HFFc6 (cell line): ENCODE measurements around the gene GORASP1. TPM values are rescaled to one million over a fixed set of nuclear protein-coding genes. Genes with fewer than 3 reads are reported as not detected.
A peak's percentile ranks its signal among the peaks of the same experiment; 100 is the strongest.
"Not testable (repeated sequence)": the region's sequence is repeated elsewhere in the genome, so short reads cannot be mapped to it uniquely, and the experiment has no call there.

ENCODE experiments used
- DNase-seq: peaks from one replicate; pipeline ENCODE4 v3.0.0-alpha.2; 2018
- H3K27ac Mint-ChIP-seq: 2 replicates; pipeline ENCODE4 v1.8.0; 2020; ENCODE audit warnings: mild to moderate bottlenecking, mixed read lengths
- H3K27me3 Mint-ChIP-seq: 2 replicates; pipeline ENCODE4 v1.8.0; 2021; ENCODE audit warnings: mild to moderate bottlenecking, moderate library complexity, mixed read lengths; ENCODE audit not compliant: insufficient read depth
- H3K36me3 Mint-ChIP-seq: 2 replicates; pipeline ENCODE4 v1.8.0; 2021; ENCODE audit warnings: low read depth, mixed read lengths
- H3K4me1 Mint-ChIP-seq: 2 replicates; pipeline ENCODE4 v1.8.0; 2020; ENCODE audit warnings: low read depth, mixed read lengths
- H3K4me3 Mint-ChIP-seq: 2 replicates; pipeline ENCODE4 v1.8.0; 2020; ENCODE audit warnings: mild to moderate bottlenecking, moderate library complexity, mixed read lengths
- H3K9me3 Mint-ChIP-seq: 2 replicates; pipeline ENCODE4 v1.8.0; 2020; ENCODE audit warnings: mild to moderate bottlenecking, mixed read lengths
- CTCF ChIP-seq: fragments of 200-600 bp; sonication (generic); IDR thresholded peaks from 2 replicates; pipeline ENCODE4 v1.5.0; 2021; ENCODE audit warnings: antibody characterized with exemption, mild to moderate bottlenecking
- total RNA-seq, 6 experiments: library from RNA; stranded (reverse); fragmentation: NEBNext Ultra II Directional; extraction: Animal tissue kit (Norgen Biotek cat#: 25700); gene quantifications; 2 replicates in 1 of 6; 3 replicates in 5 of 6; pipeline ENCODE4 v1.2.3, GENCODE V29; 2021

Gene GORASP1
- total RNA-seq, 6 experiments from 2014 or later: 42.7 to 52.1 (median 47.0) TPM

- no peaks in the 10 kb centered on the region for H3K9me3 Mint-ChIP-seq
- H3K27ac Mint-ChIP-seq: peak overlapping the region; percentile 12; the same call in 1 of the 2 replicates
- H3K4me3 Mint-ChIP-seq: no peak overlapping the region
- no peak for TF ChIP-seq CTCF
- peaks cover under 1% of the 10 kb centered on the region; the same call in 1 of the 2 replicates for H3K36me3 Mint-ChIP-seq
- no peak for DNase-seq
- H3K27me3 Mint-ChIP-seq: no peaks in the 10 kb centered on the region; the same call in 1 of the 2 replicates
- peaks cover 46% of the 10 kb centered on the region for H3K4me1 Mint-ChIP-seq
These were observed 45.2 kb downstream of the GORASP1 start for GRCh38 chr3:39062180-39062579.

GRCh38 chr3:39061228-39061627, 46.2 kb downstream of the GORASP1 start:
- not testable (repeated sequence) for DNase-seq, H3K36me3 Mint-ChIP-seq, H3K27me3 Mint-ChIP-seq, H3K4me3 Mint-ChIP-seq, H3K27ac Mint-ChIP-seq, H3K9me3 Mint-ChIP-seq
- peaks cover 55% of the 10 kb centered on the region for H3K4me1 Mint-ChIP-seq

- no peak for DNase-seq
- Mint-ChIP-seq H3K27me3 (peaks cover 2% of the 10 kb centered on the region; the same call in 1 of the 2 replicates), H3K9me3 (no peaks in the 10 kb centered on the region), H3K4me3 (peak overlapping the region; percentile 80), H3K36me3 (no peaks in the 10 kb centered on the region), H3K27ac (peak overlapping the region; percentile 70; the same call in 1 of the 2 replicates), H3K4me1 (peaks cover 47% of the 10 kb centered on the region)
- no peak for TF ChIP-seq CTCF
These were observed 51.3 kb downstream of the GORASP1 start for GRCh38 chr3:39056151-39056550.

- DNase-seq: no peak
- Mint-ChIP-seq H3K4me3 (no peak overlapping the region), H3K27me3 (peaks cover 2% of the 10 kb centered on the region; the same call in 1 of the 2 replicates), H3K9me3 (no peaks in the 10 kb centered on the region), H3K27ac (no peak overlapping the region), H3K36me3 (no peaks in the 10 kb centered on the region), H3K4me1 (peaks cover 39% of the 10 kb centered on the region)
- no peak for TF ChIP-seq CTCF
These were observed 53.7 kb downstream of the GORASP1 start for GRCh38 chr3:39053696-39054095.

GRCh38 chr3:39052583-39052982, 54.8 kb downstream of the GORASP1 start:
- no peaks in the 10 kb centered on the region for H3K36me3 Mint-ChIP-seq
- no peak for DNase-seq
- peaks cover 2% of the 10 kb centered on the region; the same call in 1 of the 2 replicates for H3K27me3 Mint-ChIP-seq
- no peaks in the 10 kb centered on the region for H3K9me3 Mint-ChIP-seq
- H3K4me3 Mint-ChIP-seq: peak overlapping the region; percentile 89
- peaks cover 39% of the 10 kb centered on the region for H3K4me1 Mint-ChIP-seq
- TF ChIP-seq CTCF: no peak
- peak overlapping the region; percentile 66 for H3K27ac Mint-ChIP-seq

GRCh38 chr3:39051649-39052561, 55.5 kb downstream of the GORASP1 start, which contains the start of the genes SCN11A and WDR48:
Gene SCN11A (minus strand): TSS chr3:39051944. CDS start chr3:38950362, 101,582 bp downstream.
Gene WDR48 (plus strand): TSS chr3:39052016. CDS start chr3:39052026, 10 bp downstream.
- no peaks in the 10 kb centered on the region for H3K9me3 Mint-ChIP-seq

More at GRCh38 chr3:39051649-39052561, 55.5 kb downstream of the GORASP1 start, which contains the start of the genes SCN11A and WDR48:
- peak; percentile 86 for DNase-seq
- H3K4me3 Mint-ChIP-seq: peak within 1 kb of the TSS; percentile 89
- no peaks in the 10 kb centered on the region for H3K36me3 Mint-ChIP-seq
- peaks cover 2% of the 10 kb centered on the region; the same call in 1 of the 2 replicates for H3K27me3 Mint-ChIP-seq
- TF ChIP-seq CTCF: no peak
- H3K27ac Mint-ChIP-seq: peak within 1 kb of the TSS; percentile 91
- peaks cover 36% of the 10 kb centered on the region for H3K4me1 Mint-ChIP-seq
